ENCODE results near the gene BDKRB1.

- TF ChIP-seq, protein P1, sequence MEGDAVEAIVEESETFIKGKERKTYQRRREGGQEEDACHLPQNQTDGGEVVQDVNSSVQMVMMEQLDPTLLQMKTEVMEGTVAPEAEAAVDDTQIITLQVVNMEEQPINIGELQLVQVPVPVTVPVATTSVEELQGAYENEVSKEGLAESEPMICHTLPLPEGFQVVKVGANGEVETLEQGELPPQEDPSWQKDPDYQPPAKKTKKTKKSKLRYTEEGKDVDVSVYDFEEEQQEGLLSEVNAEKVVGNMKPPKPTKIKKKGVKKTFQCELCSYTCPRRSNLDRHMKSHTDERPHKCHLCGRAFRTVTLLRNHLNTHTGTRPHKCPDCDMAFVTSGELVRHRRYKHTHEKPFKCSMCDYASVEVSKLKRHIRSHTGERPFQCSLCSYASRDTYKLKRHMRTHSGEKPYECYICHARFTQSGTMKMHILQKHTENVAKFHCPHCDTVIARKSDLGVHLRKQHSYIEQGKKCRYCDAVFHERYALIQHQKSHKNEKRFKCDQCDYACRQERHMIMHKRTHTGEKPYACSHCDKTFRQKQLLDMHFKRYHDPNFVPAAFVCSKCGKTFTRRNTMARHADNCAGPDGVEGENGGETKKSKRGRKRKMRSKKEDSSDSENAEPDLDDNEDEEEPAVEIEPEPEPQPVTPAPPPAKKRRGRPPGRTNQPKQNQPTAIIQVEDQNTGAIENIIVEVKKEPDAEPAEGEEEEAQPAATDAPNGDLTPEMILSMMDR (IDR thresholded peaks at IDR 0.05), result no peak
- no peak for TF ChIP-seq POLR2A (IDR thresholded peaks at IDR 0.05)
These were observed 15.4 kb upstream of the BDKRB1 start for GRCh38 chr14:96240641-96241040.

Measured in Peyer's patch (tissue), 4 donors.